HG02852 (cell line): Measurements from ENCODE around the gene CWH43.
"Not testable (repeated sequence)": the region's sequence is repeated elsewhere in the genome, so short reads cannot be mapped to it uniquely, and the experiment has no call there.

Experiments used
- ATAC-seq: cut with Tn5 transposase; IDR thresholded peaks from one replicate; pipeline ENCODE4 v1.9.1; 2021; ENCODE audit warnings: mild to moderate bottlenecking, moderate library complexity; ENCODE audit not compliant: unreplicated experiment

Gene CWH43

GRCh38 chr4:48985976-48986653 is at the start of gene CWH43:
CWH43 (plus strand) TSS chr4:48986275; CDS start chr4:48986430, 155 bp downstream.
- ATAC-seq: no peak

GRCh38 chr4:48937033-48937432 is 49.0 kb upstream of the CWH43 start:
- ATAC-seq: no peak

- ATAC-seq: no peak
Measured at GRCh38 chr4:48938831-48939230, 47.2 kb upstream of the CWH43 start.

DNA sequence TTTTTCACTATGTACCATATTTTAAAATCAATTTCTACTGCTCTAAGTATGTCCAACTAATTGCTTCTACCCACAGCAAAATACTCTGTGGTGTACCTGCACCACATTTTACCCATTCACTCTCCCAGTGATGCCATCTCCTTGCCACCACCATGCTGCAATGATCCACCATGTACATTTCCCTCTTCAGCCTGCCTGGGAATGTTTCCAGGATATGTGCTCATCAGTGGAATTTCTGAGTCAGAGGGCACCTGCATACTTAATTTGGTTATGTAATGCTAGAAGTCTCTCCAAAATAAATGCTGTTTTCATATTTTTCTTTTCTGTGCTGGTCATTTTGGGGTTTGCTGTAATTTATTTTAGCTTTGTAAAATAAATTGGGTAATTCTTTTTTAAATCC is 46.3 kb upstream of the CWH43 start:
- ATAC-seq: no peak

DNA sequence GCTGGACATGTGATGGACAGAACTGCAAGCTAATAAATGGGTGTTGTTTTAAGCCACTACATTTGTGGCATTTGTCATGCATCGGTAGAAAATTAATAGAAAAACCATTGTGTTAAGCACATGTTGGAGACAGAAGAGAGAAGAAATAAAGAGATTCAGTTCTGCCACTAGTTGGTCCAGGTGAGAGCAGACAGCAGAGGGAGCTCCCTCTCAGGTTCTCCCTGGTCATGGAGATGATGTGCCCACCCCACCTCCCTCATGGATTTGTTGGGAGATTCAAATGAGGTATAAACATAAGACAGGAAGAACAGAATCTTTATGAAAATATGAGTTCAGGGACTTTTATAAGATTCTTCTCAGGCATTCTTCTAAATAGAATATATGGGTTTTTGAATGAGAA is 42.7 kb upstream of the CWH43 start:
- ATAC-seq: no peak

- ATAC-seq: no peak
Measured at GRCh38 chr4:48944252-48944651, 41.8 kb upstream of the CWH43 start.

- no peak for ATAC-seq
Measured at GRCh38 chr4:48944756-48945241, 41.3 kb upstream of the CWH43 start.

DNA sequence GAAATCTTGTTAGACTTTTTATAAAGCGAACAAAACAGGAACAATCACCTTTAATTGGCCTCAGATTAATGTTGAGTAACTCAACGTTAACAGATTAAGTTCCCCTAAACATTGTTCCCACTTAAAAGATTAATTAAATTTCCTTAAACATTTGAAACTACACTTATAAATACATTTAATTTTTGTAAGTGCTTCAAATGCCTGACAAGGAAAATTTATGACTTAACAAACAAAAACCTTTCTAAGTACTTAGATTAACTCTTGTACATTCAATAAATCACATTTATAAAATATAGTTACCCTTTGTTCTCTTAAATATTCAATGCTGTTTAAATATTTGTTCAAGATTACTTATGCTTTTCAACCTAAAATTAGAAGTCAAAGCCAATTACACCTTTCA is 40.1 kb upstream of the CWH43 start:
- no peak for ATAC-seq

DNA sequence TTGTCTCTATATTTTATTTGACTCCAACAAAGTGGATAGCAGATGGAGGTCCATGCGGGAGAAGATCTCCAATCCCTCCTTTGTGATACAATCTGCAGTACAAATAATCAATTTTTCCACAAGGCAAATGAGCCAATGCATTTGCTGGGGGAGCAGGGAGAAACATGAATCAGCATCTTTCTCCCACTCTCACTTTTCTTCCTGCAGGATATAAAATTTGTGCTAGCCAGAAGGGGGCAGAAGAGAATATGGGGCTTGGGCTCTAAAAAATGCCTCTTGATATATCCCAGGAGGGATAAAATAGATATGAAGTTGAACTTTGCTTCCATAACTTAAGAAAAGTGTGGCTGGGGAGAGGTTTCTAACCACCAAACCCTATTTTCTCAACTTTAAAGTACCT is 38.3 kb upstream of the CWH43 start:
- ATAC-seq: no peak

GRCh38 chr4:48949086-48949485 is 37.0 kb upstream of the CWH43 start:
- no peak for ATAC-seq

DNA sequence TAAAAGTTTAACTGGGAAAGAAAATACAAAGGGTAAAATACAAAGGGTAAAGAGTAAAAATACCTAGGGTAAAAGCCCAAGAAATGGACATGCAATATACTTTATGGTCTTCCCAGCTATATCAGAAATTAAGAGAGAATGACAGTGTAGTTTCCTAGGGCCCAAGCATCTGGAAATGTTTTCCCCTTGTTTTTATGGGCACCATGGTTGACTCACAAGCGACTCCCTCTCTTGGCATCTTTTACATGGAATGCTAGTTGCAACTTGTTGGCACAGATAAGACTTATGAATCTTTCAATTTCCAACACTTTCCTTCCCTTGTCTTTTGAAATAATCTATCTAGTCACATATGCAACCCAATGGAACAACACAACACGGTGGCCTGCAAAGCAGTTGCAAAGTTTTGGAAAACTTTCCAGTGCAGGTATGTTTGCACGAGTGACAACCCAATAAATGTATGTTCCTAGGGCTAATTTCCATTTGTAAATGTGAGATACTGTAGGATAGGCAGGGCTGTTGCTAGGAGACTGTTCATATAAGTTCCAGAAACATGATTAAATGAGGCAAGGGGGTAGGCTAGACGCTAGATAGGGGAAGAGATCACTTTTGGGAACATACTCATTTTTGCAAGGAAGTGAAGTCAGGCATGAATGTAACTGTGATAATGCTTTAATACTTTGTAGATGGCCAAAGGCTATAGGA is 36.4 kb upstream of the CWH43 start:
- ATAC-seq: no peak

- ATAC-seq: no peak
Measured at GRCh38 chr4:48954314-48954713, 31.8 kb upstream of the CWH43 start.

- not testable (repeated sequence) for ATAC-seq
Measured at GRCh38 chr4:48957366-48957765, 28.7 kb upstream of the CWH43 start.

- ATAC-seq: no peak
Measured at GRCh38 chr4:48958582-48958981, 27.5 kb upstream of the CWH43 start.

DNA sequence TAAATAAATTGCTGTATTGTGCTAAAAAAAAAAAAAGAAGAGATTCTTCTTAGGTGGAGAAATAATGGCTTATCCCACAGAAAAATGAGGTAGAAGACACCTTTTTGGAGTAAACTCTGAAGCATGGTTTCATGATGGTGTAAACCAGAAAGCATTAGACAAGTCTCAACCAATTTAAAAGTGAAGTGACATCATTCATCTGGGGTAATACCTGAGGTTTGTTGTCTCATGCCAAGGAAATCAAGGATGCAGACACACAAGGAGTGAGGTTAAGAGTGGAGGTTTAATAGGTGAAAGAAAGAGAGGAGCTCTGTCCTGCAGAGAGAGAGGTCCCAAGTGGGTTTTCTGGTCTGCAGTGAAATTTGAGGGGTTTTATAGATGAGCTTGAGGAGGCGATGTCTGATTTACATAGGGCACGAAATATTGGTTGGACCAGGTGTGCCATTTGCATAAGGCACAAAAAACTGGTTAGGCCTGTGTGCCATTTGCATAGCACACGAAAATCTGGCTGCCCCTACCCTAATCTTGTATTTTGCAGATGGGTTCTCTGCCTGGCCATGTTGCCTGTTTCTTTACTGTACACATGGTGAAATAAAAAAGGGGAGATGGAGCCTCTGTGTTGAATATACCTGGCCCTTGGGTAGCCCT is 25.0 kb upstream of the CWH43 start:
- no peak for ATAC-seq

- no peak for ATAC-seq
Measured at GRCh38 chr4:48962636-48963035, 23.4 kb upstream of the CWH43 start.

GRCh38 chr4:48963042-48963679 is 22.9 kb upstream of the CWH43 start:
- peak; percentile 89 for ATAC-seq

GRCh38 chr4:48967101-48967500 is 19.0 kb upstream of the CWH43 start:
- no peak for ATAC-seq

- no peak for ATAC-seq
Measured at GRCh38 chr4:48967631-48968030, 18.4 kb upstream of the CWH43 start.

GRCh38 chr4:48968814-48969213 is 17.3 kb upstream of the CWH43 start:
- no peak for ATAC-seq

- no peak for ATAC-seq
Measured at GRCh38 chr4:48970471-48970921, 15.6 kb upstream of the CWH43 start.
